Dedifferentiated amniotic fluid mesenchymal stem cell (primary cell): ENCODE results near the gene EPB41L2.

Experiments
- DNase-seq: peaks from one replicate; pipeline ENCODE4 v3.0.0-alpha.2; 2016; ENCODE audit errors: extremely low spot score

The EPB41L2 gene

DNA sequence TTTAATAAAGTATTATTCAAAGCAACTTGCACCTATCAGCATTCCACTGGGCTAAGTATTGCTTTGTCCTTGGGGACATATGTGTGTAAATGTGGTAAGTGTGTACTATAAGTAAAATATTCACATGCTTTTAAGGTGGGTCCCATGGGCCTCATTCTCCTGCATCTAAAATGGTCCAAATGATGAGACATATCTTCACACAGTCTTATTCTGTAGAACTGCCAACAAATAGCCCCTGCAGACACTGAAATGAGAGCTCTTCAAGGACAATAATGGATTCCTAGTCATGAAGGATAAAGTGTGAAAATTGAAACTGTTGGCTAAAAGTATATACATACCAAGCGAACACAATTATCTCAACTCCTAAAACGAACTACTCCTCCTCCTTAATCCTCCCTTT is 154.1 kb downstream of the EPB41L2 start:
- DNase-seq = no peak

DNA sequence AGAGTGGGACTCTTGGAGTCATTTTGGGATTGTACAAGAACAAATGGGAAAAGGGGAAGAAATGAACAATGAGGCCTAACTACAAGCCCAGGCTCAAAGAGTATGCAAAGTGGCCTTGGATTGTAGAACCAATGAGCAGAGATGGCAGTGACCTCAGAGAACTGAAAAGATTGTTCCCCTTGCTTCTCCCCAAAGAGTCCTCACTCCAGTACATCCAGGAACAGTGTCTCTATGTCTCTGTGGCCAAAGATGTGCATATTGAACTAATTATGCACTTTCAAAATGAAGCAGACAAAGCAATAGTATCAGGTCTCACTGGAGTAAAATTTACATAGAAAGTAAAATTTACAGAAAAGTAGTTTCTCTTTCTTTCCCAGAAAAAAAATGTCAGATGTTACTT is 154.9 kb downstream of the EPB41L2 start:
- DNase-seq = no peak

GRCh38 chr6:130907687-130908086 is 155.4 kb downstream of the EPB41L2 start:
- DNase-seq = no peak

DNA sequence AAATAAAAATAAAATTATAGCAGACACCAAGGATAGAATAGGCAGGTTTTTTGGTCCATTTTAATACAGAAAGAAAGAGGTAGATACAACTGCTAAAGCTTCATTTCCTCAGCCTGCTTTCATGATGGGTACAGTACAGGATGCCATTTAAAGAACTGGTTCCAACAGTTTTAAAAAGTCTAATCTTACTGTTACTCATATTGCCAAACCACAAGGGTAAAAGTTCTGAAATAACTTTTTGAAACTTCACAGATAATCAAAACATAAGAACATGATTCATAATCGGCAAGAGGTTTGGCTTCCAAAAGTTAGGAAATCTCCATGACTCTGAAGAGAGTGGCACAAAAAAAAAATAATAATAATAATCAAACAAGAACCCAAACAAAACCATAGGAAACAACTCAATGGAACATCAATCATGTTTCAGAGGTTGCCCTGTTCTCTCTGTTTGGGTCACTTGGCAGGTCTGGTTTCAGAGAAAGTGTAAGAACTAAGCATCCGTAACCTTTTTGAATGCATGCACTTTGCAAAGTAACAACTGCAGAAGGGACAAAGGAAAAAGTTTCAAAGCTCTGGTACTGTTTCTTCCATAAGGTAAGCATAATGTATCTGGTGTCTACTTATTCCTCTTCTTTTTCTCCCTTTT is 156.2 kb downstream of the EPB41L2 start:
- peak; percentile 53 for DNase-seq

- no peak for DNase-seq
Measured at GRCh38 chr6:130903602-130904001, 159.4 kb downstream of the EPB41L2 start.

GRCh38 chr6:130903007-130903406 is 160.0 kb downstream of the EPB41L2 start:
- no peak for DNase-seq

DNA sequence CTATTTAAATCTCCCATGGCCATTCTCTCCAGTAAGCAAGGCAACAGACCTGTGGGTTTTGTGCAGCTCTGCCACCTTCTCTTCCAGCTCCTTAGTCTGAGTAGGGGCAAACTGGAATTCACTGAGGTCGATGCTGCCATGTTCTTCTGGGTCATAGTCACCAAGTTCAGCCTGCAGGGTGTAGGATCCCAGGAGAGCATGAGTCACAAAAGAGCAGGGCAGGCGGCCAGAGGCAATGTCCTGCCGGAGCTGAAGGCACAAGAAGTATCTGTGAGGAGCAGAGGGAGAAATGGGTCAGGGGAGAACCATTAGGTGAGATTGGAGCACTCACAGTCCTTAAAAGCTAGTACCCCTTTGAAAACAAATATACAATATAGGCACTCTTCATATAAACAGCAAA is 162.1 kb downstream of the EPB41L2 start:
- DNase-seq = peak; percentile 38

DNA sequence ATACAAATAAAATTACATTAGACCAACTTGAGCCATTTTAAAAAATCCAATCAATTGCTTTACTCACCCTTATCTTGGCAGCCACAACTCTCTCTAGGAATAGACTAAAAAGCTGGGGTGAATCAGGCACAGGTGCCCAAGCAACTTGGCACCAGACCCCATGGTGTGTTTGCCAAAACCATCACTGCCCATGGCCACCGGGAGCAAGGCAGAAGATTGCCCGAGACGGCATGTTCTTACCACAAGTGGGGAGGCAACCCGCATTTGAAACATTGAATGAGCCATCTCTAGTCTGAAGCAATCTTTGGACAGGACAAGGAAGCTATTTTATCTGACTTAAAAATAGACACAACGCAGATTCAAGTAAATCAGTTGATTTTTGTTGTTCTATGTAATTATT is 166.8 kb downstream of the EPB41L2 start:
- DNase-seq = no peak

DNA sequence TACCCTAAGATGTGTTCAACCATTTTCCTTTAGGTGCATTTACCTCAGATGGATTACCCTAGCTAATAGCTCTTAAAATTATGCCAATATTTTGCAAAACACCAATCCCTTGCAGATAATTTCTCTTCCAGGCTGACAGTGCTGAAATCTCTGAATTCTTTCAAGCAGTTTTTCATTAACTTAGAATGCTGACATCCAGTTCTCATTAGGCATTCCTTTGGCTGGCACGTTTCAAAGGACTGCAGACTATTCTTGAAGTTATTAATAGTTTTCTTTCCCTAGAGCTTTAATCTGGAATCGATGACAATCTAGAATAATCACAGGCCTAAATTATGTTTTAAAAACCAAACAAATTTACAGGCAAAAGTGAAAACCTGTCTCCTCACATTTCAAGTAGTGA is 167.5 kb downstream of the EPB41L2 start:
- DNase-seq = no peak

DNA sequence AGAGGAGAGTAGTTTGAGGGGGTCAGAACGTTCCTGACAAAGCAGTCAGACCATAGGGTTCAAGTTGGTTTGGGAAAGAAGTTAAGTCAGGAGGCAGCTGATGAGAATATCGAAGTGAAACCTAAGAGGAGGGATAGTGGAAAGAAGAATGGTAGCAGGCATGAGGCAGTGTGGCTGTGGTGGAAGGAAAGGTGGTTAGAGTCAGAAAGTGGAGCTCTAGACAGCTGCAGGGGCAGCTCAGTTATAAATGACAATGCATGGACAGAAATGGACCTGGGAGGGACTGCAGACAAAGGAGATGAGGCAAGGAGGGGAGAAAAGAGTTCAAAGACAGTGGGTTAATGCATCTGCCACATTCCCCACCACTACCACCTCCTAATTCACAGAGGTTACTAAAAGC is 169.3 kb downstream of the EPB41L2 start:
- no peak for DNase-seq

GRCh38 chr6:130893277-130893676 is 169.8 kb downstream of the EPB41L2 start:
- DNase-seq = no peak

GRCh38 chr6:130890521-130890971 is 172.5 kb downstream of the EPB41L2 start:
- no peak for DNase-seq

GRCh38 chr6:130889423-130889822 is 173.6 kb downstream of the EPB41L2 start:
- no peak for DNase-seq

DNA sequence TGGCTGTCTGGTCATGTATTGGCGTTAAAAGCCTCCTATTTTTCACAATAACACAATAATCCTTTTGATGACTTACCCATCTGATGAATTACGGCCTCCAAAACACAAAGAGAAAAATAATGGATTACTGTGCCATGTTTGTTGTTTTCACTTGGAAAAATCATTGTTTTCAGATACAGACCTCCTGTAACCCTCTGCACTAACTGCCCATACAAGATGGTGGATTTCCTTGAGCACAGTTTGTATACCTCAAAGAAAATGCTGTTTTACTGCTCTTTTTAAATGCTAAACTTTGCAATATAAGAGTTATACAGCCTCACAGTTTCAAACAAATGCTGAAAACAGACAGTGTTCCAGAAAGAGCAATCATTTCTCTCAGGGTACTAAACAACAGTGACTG is 174.8 kb downstream of the EPB41L2 start:
- DNase-seq = no peak

- DNase-seq = no peak
Measured at GRCh38 chr6:130886966-130887365, 176.1 kb downstream of the EPB41L2 start.

- DNase-seq = peak; percentile 82
Measured at GRCh38 chr6:130885392-130886192, 177.5 kb downstream of the EPB41L2 start.

DNA sequence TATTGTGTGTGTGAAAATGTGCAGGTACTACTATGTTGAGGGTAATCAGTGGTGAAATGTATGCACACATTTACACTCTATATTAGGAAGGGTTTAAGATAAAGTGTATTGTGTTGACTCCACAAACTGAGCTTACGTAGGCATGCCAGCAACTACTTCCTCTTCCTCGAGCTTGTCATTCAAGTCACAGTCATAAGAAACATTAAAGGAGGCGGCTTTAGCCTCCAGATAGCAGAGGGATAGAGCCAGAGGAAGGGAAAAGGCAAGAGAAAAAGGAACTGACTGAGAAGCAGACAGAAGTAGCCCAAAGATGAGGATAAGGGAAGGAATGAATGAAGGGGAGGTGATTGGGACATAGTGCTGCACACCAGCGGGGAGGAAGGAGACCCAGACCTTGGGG is 180.7 kb downstream of the EPB41L2 start:
- no peak for DNase-seq

DNA sequence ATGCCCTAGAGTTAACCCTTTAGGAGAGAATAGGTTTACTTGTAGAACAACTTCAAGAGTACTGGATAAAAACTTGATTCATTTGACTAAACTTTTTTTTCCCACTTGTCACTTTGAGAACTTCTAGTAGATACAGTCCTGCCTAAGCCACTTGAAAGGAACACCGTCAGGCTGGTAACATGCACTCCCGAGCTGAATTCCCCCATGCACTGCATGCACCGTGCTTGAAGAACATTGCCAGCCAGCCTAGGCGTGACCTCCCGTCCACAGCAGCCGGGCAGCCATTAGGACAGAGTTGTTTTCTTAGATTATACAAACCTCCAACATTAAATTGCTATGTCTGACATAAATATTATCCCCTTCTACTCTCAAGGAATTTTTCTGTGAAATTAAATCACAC is 183.2 kb downstream of the EPB41L2 start:
- no peak for DNase-seq

DNA sequence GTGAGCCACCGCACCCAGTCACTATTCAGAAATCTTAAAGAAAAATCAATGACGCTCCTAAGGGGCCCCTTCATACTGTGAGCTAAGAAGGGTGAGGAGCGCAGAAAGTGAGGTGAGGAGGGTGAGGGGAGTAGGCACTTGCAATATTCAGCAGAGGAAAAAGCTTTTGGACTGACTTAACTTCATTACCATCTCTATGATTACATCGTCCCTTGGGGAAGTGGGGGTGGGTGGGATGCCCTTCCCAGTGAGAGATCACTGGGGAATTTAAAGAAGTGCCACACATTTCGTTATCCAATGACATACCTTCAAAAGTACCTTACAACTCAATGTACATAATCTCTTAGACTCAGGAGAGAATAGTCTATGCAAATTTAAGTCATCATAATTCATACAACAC is 189.3 kb downstream of the EPB41L2 start:
- DNase-seq = no peak

GRCh38 chr6:130872250-130873095 is 190.6 kb downstream of the EPB41L2 start:
- peak; percentile 54 for DNase-seq

GRCh38 chr6:130870179-130870880 is 192.7 kb downstream of the EPB41L2 start:
- no peak for DNase-seq

DNA sequence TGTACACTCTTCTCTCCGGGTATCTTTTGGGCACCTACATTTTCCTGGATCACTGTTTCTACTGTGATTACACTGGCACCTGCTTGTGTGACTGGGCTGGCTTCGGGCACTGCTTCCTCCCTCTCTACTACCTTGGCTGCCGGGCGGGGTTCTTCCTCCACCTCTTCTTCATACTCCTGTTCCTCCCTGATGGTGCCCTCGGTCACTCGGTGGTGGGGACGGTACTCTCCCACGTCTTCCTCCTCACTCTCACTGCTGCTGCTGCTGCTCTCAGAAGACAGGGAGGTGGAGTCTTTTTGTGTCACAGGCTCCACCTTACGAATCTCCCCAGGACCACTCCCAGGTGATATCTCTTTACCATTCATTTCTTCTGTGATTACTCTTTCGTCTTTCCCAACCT is 193.4 kb downstream of the EPB41L2 start:
- DNase-seq = no peak
